Kidney epithelial cell (primary cell): ENCODE data around the gene ZNF177. TPM values are rescaled to one million over a fixed set of nuclear protein-coding genes. Genes with fewer than 3 reads are reported as not detected.
"Not testable (repeated sequence)": the region's sequence is repeated elsewhere in the genome, so short reads cannot be mapped to it uniquely, and the experiment has no call there.

Experiments used
- DNase-seq: peaks from one replicate; pipeline ENCODE4 v3.0.0-alpha.2; 2010; ENCODE audit warnings: low read depth
- H3K27me3 ChIP-seq: 2 replicates; pipeline ENCODE4 v1.6.0; 2011; ENCODE audit warnings: low read length; ENCODE audit not compliant: control insufficient read depth, insufficient read depth
- H3K36me3 ChIP-seq: 2 replicates; pipeline ENCODE4 v1.5.1; 2011; ENCODE audit warnings: low read length; ENCODE audit not compliant: control insufficient read depth, insufficient read depth
- H3K4me3 ChIP-seq: 2 replicates; pipeline ENCODE4 v1.5.1; 2011; ENCODE audit warnings: low read depth, mild to moderate bottlenecking, control low read depth, low read length
- CTCF ChIP-seq: IDR thresholded peaks from 2 replicates; pipeline ENCODE4 v1.5.1; 2011; ENCODE audit warnings: mild to moderate bottlenecking, moderate library complexity, low read length, control low read depth, inconsistent platforms; ENCODE audit not compliant: insufficient read depth, poor library complexity, severe bottlenecking
- total RNA-seq: library from RNA; depleted of rRNA; stranded (reverse); fragments of >200 nt; gene quantifications from 2 replicates; pipeline ENCODE4 v1.2.3, GENCODE V29; 2015

The ZNF177 gene
- total RNA-seq: 1.4 and 3.9 TPM in 2 replicates

DNA sequence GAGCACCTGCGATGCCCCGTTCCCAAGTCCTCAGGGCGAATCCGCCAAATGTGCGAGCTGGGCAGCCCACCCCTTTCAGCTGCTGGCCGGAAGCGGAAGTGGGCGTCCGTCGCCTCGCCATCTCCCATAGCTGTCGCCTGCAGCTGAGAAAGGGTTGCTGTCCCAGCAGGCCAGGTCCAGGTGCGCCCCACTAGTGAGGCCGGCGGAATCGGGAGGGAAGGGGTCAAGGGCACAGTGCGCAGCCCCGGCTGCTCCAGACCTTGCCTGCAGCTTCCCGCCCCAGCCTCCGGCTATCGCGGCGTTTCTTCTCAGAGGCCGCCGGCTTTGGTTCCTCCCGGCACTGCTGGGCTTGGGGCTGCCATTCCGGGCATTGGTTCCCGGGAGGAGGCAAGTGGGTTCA, at the start of gene ZNF177:
Gene ZNF177 (plus strand): TSS at position 109 of the 400 bp plus-strand sequence. CDS start 15,299 bp downstream, outside the sequence.
- TF ChIP-seq CTCF: no peak

DNA sequence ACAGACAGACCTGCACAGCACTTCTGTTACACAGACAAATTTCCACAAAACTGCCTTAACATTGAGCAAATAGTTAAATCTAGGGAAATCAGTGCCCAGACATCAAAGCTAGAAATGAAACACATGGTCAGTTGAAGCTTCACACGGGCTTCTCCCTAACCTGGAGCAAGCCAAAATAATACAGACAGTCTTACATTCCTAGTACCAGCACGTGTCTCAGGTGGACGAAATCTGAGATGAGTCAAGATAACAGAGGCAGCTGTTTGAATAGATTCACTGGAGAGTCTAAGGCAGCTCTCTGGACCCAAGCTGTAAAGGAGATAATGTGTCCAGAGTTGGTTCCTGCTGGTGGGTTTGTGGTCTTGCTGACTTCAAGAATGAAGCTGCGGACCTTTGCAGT, 49.1 kb upstream of the ZNF177 start:
- no peaks in the 10 kb centered on the region for H3K27me3 ChIP-seq
- H3K4me3 ChIP-seq: no peak overlapping the region
- no peak for DNase-seq
- no peak for TF ChIP-seq CTCF
- H3K36me3 ChIP-seq: no peaks in the 10 kb centered on the region

More for the DNA sequence above, at the start of gene ZNF177:
- Histone ChIP-seq H3K27me3 (no peaks in the 10 kb centered on the region), H3K4me3 (peak within 1 kb of the TSS; percentile 46), H3K36me3 (no peaks in the 10 kb centered on the region)
- DNase-seq: no peak

GRCh38 chr19:9321338-9321737, 41.5 kb upstream of the ZNF177 start:
- Histone ChIP-seq H3K27me3 (no peaks in the 10 kb centered on the region), H3K4me3 (no peak overlapping the region), H3K36me3 (no peaks in the 10 kb centered on the region)
- no peak for TF ChIP-seq CTCF
- DNase-seq: no peak

- not testable (repeated sequence) for H3K36me3 ChIP-seq, H3K27me3 ChIP-seq, DNase-seq, H3K4me3 ChIP-seq
These were observed 41.1 kb upstream of the ZNF177 start for GRCh38 chr19:9321756-9322155.

- not testable (repeated sequence) for H3K27me3 ChIP-seq, H3K36me3 ChIP-seq, DNase-seq, H3K4me3 ChIP-seq
These were observed 40.6 kb upstream of the ZNF177 start for GRCh38 chr19:9322201-9322600.

DNA sequence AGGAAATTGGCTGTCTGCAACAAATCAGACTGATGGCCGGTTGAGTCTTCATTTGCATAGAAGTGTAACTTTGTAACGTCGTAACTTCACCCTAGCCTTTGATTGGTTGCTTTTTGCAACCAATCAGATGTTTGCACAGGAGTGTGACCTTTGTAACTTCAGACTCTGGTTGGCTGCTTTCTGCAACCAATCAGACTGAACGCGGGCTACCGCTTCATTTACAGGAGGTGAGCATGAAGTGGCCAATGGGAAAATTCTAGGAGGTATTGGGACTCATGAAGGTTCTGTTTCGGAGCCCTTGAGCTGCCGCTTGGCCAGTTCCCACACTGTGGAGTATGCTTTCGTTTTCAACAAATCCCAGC, 39.3 kb upstream of the ZNF177 start:
- no peaks in the 10 kb centered on the region for H3K27me3 ChIP-seq
- no peak for TF ChIP-seq CTCF
- DNase-seq: peak; percentile 61
- no peaks in the 10 kb centered on the region for H3K36me3 ChIP-seq
- H3K4me3 ChIP-seq: peak overlapping the region; percentile 74

GRCh38 chr19:9323919-9324583, 38.8 kb upstream of the ZNF177 start, which contains the start of gene ZNF559:
TSS of gene ZNF559 (plus strand) at chr19:9324179. CDS start at chr19:9338550, 14,371 bp downstream.
- Histone ChIP-seq H3K36me3 (no peaks in the 10 kb centered on the region), H3K27me3 (no peaks in the 10 kb centered on the region), H3K4me3 (peak within 1 kb of the TSS; percentile 74)
- DNase-seq: peak; percentile 73
- TF ChIP-seq CTCF: peak; percentile 36
